Hematopoietic multipotent progenitor cell treated with erythropoietin and hydrocortisone succinate and interleukin-3 and kit ligand, for 4 days (in vitro differentiated cells): ENCODE measurements around the gene CPT1A.
A peak's percentile ranks its signal among the peaks of the same experiment; 100 is the strongest.

ENCODE experiments used
- DNase-seq: peaks from one replicate; pipeline ENCODE4 v3.0.0-alpha.2; 2015

The CPT1A gene

DNA sequence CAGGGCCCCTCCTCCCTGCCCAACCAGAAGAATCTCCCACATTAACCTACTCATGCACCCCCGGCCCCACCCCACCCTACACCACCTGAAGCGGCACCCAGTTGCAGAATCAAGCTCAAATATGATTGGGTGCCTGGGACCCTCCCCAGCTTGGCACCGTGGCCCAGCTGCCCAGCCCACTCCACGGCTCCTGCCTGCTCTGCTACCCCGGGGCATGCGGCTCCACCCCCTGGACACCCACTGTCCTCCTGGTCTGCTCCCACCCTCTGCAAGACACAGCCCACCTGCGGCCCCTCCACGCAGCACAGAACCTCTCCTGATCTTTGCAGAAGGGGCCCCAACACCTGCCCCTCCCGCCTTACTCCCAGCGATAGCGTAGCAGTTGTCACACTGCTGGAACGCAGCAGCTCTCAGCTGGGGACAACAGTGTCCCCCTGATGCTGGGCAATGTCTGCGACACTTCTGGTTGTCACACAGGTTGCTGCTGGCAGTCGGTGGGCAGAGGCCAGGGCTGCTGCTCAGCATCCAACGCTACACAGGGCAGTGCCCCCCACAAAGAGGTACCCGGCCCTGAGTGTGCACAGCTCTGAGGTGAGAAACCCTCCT is 58.4 kb downstream of the CPT1A start:
- DNase-seq, result no peak

DNA sequence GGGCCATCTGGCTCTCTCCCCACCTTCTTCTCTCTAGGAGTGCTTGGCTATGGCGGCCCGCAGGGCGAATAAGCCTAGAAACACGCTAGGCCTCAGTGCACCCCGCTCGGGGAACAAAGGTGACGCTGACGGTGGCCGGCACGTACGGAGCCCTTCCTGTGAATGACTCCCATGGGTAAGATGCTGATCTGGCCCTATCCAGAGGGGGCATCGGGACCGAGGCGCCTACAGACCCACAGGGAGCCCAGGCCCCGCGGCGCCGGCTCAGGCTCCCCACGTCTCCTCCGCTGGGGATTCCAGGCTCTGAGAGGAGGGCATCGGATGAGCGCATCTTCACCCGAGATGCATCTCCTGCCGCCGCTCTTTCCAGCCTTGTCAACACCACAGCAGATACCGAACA is 59.0 kb downstream of the CPT1A start:
- no peak for DNase-seq

DNA sequence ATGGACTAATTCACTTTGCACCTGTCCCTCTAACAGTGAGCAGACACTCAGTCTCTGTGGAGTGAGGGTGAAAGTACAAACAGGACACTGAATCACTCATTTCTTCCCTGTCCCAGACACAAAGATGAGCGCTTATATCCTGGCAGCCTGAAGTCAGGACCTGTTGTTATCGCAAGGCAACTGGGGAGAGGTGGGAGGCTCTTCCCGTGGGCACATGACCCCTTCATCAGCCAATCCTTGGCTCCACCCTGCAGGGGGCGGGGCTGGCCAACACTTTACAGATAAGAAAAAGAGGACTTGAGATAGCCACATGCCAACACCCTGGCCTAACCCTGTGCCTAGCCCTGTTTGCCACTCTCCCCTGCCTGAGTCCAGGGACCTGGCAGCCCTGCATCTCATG is 60.9 kb downstream of the CPT1A start:
- DNase-seq, result peak; percentile 87

DNA sequence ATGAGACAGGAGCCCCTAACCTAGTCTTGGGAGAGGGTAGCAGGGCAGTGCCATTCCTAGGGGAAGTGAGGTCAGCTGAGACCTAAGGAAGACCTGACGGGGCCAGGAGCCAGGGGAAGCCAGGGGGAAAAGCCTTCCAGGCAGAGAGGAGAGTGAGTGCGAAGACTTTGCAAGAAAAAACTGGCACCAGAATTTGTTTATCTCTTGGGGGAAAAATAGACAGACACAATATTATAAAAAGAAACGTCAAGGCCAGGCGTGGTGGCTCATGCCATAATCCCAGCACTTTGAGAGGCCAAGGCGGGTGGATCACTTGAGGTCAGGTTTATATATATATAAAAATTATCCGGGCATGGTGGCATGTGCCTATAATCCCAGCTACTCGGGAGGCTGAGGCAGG is 63.5 kb downstream of the CPT1A start:
- no peak for DNase-seq

DNA sequence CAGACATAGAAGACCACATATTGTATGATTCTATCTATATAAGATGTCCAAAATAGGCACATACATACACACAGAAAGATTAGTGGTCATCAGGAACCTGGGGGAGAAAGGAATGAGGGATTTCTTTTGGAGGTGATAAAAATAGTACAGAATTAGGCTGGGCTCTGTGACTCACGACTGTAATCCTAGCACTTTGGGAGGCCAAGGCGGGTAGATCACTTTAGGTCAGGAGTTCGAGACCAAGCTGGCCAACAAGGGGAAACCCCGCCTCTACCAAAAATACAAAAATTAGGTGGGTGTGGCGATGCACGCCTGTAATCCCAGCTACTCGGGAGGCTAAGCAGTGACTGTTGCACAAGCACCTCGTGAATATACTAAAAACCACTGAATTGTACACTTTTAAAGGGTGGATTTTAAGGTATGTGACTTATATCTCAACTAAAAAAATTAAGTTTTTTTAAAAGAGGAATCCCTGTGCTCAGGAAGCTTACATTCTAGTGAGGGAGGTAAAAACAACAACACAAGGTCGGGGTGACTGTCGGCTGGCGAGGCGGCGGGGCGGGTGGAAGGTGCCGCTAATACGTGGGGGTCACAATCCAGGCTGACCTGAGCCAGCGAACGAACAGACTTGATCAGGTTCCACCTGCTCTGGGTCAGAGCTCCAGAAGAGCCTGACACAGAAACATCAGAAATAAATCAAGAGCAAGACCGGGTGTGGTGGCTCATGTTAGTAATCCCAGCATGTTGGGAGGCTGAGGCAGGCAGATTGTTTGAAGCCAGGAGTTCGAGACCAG is 65.1 kb downstream of the CPT1A start:
- DNase-seq, result no peak

DNA sequence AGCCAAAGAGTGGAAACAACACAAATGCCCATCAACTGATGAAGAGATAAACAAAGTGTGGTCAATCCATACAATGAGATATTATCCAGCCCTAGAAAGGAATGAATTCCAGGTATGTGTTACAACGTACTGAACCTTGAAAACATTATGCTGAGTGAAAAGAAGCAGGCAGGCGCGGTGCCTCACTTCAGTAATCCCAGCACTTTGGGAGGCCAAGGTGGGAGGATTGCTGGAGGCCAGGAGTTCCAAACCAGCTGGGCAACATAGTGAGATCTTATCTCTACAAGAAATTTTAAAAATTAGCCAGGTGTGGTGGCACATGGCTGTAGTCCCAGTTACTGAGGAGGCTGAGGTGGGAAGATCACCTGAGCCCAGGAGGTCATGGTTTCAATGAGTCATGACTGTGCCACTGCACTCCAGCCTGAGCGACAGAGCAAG is 65.7 kb downstream of the CPT1A start:
- no peak for DNase-seq

DNA sequence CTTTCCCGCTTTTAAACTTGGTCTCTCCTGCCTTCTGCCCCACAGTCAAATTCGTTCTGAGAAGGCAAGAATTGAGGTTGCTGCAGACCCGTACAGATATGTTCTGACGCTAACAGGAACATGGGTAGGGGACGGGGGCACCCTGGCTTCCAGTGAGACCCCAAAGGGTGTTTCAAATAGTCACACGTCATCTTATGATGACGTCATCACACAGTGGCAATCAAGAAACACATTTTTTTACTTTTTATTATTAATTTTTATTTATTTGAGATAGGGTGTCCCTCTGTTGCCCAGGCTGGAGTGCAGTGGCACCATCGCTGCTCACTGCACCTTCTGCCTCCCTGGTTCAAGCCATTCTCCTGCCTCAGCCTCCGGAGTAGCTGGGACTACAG is 67.5 kb downstream of the CPT1A start:
- no peak for DNase-seq

DNA sequence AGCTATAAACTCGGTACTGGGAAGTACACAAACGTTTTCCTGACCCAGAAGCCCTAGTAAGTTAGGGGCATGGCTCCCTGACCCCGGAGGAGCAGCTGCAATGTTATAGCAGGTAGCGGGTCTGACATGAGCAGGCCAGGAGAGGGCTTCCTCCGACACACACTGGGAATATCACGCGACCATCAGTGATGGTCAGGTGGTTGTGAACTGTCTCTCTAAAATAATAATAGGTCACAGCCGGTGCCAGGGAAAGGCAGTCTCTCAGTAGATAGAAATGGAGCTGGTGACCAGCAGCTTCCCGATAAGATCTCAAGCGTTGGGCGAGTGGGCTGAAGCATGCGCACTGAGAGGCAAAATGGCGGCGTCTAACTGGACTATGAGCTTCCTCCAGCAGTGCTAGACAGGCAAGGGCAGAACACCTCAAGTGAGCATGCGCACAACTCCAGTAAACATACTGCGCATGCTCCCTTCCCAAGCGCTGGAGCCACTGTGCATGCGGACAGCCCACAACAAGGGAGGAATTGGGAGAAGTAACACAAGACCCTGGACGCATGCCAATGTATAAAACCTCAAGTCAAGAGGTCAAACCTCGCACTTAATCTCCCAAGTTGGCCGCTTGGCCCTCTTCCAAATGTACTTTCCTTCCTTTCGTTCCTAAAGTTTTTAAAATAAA is 68.1 kb downstream of the CPT1A start:
- DNase-seq, result no peak

DNA sequence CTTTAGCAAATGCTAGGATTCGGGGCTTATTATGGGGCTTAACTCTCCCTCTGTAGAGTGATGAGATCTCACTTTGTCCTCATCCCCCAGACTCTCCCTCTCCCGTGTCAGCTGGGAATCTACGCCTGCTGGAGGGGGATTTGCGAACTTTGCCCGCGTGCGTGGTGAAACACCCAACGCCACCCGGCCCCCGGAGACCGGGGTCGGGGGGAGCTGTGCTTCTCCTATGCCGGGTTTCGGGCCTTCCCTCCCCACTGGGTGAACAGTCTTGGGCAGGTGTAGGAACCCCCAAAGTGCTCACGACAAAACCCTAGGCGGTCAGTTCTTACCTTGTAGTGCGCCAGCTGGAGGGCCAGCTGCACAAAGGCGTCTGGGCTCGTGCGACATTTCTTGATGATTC is 68.8 kb downstream of the CPT1A start:
- no peak for DNase-seq

DNA sequence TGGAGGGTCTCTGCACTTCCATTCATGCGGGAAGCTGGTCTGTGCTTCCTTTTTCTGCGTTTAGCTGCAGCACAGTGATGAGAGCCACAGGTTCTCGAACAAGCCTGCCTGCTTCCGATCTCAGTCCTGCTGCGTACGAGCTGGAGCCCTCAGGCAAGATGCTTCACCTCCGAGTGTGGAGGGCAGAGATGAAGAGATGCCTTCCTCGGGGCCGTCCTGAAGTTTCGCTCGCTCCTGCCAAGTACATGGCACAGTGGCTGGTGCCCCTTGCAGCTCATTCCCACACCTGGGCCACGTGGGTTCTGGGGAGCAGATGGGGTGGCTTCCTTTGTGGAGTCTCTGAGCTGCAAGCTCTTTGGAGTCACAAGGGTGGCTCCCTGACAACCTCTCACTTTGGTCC is 70.9 kb downstream of the CPT1A start:
- no peak for DNase-seq

DNA sequence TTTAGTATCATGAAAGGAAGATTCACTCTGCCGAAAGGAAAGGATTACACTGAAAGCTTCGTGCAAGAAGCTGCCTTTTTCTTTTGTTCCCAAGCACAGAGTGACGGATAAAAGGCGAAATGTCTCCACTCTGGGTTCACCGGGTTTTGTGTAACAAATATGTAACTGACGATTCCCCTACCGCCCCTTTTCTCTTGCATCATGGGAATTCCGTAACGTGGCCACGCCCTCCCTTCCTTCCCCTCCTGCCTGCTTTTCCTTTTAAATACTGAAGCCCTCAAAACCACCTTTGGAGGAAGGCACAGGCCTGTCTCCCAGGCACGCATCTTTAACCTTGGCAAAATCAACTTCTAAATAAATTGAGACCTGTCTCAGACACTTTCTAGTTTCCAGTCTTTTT is 74.0 kb downstream of the CPT1A start:
- DNase-seq, result no peak

DNA sequence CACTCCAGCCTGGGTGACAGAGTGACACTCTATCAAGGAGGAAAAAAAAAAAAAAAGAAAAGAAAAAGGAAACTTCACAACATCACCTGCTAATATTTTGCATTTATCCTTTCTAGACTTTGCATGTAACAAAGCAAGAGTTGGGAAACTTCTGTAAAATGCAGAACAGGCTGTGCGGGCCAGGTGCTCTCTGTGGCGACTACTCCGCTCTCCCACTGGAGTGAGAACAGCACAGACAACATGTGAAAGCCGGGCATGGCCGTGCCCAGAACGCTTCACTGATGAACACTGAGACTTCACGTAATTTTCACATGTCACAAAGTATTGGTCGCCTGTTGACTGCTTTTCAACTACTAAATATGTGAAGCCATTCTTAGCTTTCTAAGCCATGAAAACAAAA is 74.9 kb downstream of the CPT1A start:
- no peak for DNase-seq

DNA sequence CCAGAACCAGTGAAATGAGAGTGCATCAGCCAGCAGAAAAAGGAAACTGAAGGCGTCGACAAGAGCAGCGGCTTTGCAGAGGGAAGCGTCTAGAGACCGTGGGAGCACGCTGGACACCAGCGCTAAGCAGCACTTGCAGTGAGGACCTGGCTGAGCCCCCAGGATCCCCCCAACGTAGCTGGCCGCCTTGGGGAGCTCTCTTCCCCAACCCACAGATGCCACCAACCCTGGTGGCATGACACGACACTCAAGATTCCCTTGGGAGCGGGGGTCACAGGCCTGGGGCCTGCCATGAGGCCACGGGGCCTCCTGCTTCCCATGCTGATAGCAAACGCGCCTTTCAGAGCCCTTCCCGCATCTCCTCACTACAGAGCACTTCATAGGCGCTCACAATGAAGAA is 77.0 kb downstream of the CPT1A start:
- no peak for DNase-seq

DNA sequence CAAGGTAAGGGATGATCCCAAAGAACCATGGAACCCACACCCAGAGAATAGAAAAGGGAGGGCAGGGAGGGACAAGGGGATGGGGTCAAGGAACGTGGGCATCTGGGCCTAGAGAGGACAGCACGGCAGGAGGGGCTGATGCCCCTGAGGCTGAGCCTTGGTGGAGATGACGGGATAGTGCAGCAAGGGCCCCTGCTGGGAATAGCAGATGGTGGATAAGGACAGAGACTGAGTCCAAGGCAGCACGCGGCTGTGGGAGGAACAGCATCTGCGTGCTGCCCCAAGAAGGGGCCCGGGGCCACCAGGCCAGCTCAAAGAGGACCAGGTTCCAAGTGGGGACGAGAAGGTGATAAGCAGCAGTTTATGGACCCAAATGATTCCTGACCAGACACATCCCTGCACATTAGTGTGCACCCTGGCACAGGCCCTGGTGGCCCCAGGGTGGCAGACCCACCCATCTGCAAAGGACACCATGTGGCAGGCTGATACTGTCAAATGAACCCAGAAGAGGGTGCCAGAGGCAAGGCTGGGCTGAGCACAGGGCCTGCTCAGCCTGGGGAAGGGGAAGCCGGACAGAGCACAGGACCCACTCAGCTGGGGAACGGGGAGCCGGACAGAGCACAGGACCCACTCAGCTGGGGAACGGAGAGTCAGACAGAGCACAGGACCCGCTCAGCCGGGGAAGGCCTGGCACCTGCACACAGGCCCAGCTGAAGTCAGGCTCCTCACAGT is 77.6 kb downstream of the CPT1A start:
- DNase-seq, result no peak

DNA sequence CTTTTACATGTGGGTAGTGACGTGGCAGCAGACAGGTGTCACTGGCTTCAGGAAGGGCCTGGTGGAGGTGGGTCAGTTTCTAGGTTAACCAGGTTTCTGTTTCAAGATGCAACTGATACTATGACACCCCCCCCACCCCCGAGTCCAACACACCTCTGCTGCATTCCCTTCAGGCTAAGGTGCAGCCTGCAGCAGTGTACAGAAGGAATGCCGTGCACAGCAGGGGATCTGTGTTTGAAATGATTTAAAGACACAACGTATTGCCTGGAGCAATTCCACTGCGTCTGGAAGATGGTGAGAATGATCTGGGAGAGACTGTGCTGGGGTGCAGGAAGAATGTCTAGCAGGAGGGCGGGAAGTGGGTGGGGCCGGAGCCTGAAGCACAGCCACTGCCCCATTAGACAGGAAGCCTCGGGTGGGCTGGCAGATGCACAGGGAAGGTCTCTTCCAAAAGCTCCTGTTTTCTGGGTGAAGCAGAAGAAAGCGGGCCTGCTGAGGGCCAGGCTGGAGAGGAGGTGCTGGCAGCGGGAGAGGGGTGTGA is 78.5 kb downstream of the CPT1A start:
- DNase-seq, result no peak

DNA sequence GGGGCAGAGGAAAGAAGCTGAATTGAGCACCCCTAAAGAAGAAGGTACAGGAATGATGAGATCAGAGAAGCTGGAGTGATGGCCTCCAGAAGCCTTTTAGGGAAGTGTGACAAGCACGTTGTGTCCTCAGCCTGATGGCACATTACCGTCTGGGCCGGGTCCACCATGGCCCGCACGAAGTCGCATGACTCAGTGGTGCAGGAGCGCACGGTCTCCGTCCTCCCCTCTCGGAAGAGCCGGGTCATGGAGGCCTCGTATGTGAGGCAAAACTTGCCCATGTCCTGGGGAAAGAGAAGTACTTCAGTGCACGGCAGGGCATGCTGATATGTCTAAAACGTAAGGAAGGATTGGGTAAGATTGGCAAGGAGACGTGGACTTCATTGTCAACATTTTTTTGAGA is 79.2 kb downstream of the CPT1A start:
- no peak for DNase-seq

DNA sequence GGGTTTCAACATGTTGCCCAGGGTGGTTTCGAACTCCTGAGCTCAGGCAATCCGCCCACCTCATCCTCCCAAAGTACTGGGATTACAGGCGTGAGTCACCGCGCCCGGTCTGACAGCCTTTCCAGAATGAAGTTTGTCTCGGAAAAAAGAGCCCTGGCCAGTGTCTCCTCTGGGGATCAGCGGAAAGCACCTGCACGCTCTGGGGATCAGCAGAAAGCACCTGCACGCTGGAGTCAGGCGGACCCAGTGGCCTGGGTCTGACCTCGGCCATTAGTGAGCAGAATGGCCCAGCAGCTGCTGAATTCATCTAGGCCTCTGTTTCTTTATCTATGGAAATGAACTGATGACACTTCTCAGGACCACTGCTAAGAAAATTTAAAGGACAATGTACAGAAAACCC is 79.9 kb downstream of the CPT1A start:
- no peak for DNase-seq

DNA sequence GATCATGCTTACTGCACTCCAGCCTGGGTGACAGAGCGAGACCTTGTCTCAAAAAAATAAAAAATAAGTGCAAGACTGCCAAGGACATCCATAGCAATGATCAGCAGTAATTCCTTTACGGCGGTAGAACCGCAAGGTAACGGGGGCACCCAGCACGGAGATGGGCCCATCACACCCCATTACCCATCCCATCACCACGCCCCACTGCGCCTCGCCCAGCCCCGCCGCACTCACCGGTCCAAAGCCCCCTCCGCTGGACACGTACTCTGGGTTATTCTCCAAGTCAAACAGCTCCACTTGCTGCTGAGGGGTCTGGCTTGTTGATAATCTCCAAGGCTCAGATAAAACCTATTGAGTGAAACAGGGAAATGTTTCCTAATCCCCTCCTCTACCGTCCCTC is 81.7 kb downstream of the CPT1A start:
- no peak for DNase-seq

DNA sequence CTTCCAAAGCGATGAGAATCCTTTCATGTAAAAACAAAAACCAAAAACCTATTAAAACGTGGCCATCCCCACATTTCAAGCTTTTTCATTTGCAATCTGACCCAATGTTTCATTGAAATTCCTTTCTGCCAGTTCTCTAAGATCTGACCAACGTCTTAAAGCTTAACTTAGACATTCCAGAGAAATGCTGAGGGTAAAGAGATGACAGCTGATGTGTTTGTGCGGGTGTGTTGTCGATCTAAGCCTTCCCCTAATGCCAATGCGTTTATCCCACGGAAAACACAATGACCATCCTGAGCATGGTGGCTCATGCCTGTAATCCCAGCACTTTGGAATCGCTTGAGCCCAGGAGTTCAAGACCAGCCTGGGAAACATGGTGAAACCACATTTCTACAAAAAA is 84.0 kb downstream of the CPT1A start:
- no peak for DNase-seq

DNA sequence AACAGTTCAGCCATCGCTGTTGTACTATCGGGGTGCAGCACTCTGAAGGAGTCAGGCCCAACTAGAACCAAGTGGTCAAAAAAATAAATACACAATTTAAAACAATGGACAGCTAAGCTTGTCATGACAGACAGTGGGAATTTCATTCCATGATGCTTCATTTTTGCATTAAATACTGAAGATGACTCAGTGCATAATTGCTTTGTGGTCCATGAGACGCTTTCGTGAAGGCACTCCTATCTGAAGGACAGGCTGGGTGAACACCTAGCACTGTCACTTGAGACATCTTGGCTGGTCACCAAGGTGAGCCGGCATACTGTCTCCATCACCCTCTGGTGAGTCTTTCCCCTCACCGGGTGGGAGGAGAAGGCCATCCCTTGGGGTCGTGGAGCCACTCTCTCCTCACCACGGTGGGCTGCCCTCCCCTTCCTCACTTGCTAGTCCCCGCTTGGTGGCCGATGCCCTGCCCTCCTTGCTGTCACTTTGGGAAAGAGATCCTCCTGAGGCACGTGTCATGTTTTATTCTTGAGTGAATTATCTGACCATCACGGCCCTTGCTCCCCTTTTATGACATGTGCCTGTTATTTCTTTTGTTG is 85.4 kb downstream of the CPT1A start:
- DNase-seq, result no peak

DNA sequence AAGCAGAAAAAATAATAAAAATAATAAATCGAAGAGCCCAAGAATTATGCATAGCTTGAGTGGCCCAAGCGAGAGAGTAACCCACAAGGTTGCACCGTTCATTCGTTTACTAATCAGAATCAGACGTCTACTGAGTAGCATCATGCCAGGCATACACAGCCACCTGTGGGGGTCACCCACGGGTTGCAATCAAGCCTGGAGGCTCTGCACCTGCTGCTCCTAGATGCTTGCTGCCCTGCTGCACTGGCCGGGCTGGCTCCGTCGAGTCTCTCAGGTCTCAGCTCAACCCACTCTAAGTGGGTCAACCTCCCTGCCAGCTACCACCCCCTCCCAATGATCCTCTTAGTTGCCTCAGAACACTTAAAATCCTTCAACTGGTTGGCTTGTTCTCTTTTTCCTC is 88.4 kb downstream of the CPT1A start:
- DNase-seq, result no peak

DNA sequence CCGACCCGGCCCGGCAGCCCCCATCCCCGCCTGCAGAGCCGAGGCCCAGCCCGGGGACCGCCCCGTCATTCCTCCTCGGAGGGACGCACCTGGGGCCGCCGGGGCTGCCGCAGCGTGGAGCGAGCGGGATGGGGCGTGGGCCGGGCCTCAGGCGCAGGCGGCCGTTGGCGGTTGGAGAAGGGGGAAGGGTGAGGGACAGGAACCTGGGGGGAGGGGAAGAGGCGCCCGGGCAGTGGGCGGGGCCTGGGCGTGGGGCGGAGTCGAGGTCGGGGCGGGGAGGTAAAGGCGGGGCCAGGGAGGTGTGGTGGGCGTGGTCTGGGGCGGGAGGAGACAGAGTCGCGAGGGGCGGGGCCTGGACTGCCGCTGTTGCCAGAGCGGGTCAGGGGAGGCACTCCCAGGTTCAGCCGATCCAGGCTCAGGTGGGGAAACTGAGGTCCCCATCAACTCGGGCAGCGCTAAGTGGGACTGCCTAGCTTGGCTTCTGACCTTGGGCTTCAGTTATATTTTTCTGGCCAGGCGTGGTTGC is 90.3 kb downstream of the CPT1A start, which contains the start of gene TESMIN:
TESMIN (minus strand) TSS at position 190 of the 526 bp plus-strand sequence. CDS start 860 bp downstream, outside the sequence.
- peak; percentile 97 for DNase-seq

DNA sequence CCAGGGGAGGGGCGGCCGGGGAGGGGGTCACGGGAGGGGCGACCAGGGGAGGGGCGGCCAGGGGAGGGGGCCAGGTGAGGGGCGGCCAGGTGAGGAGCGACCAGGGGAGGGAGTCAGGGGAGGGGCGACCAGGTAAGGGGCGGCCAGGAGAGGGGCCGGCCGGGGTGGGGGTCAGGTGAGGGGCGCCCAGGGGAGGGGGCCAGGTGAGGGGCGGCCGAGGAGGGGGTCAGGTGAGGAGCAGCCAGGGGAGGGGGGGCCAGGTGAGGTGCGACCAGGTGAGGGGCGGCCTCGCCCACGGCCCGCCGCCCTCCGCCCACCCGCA is 90.8 kb downstream of the CPT1A start:
- DNase-seq, result no peak
